ENCODE data around the gene NECAB3. TPM values are rescaled to one million over a fixed set of nuclear protein-coding genes. Genes with fewer than 3 reads are reported as not detected.
"Not testable (repeated sequence)": the region's sequence is repeated elsewhere in the genome, so short reads cannot be mapped to it uniquely, and the experiment has no call there.

NECAB3 gene
- total RNA-seq, 3 donors from 2014 or later, result 8.0 to 11.8 (median 9.7) TPM

DNA sequence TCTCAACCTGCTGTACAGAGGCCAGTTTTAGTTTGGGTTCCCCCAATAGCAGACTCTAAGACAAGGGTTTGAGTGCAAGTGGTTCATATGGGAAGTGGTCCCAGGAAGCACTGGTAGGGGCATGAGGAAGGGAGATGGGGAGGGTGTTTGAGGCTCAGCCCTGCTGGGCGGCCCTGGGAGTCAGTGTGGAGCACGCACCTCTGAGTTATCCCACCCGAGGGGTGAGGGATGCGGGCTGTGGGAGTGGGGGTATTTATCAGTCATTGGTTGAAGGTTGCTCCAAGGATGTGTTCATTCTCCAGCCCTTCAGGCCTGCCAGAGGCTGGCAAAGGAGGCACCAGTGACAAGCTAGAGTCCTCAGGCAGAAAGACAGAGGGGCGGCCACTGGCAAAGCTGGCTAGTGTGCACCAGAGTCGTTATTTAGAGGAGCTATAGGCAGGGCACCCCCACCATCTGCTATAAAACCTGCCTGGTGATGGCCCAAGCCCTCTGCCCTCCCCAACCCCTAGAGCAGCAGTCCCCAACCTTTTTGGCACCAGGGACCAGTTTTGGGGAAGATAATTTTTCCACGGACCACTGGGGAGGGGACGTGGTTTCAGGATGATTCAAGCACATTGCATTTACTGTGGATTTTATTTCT, 29.4 kb upstream of the NECAB3 start:
- Mint-ChIP-seq H3K4me3 (no peak overlapping the region), H3K36me3 (ENCODE audit: insufficient read depth) (no peaks in the 10 kb centered on the region), H3K27me3 (ENCODE audit: low read depth) (no peaks in the 10 kb centered on the region), H3K9me3 (no peaks in the 10 kb centered on the region), H3K4me1 (ENCODE audit: low read depth) (no peaks in the 10 kb centered on the region)
- ATAC-seq (no peak), DNase-seq (no peak)

DNA sequence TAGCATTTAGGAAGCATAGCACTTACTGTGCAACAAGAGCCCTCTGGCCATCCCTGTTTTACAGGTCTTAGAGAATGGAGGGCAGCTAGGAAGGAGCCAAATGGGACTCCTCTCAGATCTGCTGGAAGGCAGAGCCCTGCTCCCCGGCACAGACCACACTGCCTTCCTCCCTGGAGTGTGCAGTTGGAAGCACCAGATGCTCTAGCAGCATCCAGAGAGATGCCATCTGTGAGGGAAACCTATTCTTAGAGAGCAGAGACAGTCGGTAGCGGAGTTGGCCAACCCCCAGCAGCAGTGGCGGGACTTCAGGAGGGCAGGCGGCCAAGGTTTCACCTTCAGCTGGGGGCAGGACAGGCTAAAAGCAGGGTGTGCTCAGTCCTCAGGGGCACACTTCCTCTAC, 28.6 kb upstream of the NECAB3 start:
- Mint-ChIP-seq H3K27me3 (ENCODE audit: low read depth) (no peaks in the 10 kb centered on the region), H3K9me3 (no peaks in the 10 kb centered on the region), H3K4me3 (no peak overlapping the region), H3K4me1 (ENCODE audit: low read depth) (no peaks in the 10 kb centered on the region), H3K36me3 (ENCODE audit: insufficient read depth) (no peaks in the 10 kb centered on the region)
- DNase-seq (no peak), ATAC-seq (no peak)

DNA sequence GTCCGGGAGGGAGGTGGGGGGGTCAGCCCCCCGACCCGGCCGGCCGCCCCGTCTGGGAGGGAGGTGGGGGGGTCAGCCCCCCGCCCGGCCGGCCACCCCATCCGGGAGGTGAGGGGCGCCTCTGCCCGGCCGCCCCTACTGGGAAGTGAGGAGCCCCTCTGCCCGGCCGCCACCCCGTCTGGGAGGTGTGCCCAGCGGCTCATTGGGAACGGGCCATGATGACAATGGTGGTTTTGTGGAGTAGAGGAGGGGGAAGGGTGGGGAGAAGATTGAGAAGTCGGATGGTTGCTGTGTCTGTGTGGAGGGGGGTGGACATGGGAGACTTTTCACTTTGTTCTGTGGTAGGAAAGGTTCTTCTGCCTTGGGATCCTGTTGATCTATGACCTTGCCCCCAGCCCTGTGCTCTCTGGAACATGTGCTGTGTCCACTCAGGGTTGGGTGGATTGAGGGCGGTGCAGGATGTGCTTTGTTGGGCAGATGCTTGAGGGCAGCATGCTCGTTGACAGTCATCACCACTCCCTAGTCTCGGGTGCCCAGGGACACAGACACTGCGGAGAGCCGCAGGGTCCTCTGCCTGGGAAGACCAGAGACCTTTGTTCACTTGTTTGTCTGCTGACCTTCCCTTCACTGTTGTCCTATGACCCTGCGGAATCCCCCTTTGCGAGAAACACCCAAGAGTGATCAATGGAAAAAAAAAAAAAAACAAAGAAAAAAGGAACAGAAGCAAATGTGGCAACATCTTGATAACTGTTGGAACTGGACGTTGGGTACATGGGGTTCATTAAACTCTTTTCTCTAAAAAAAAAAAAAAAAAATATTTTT, 27.6 kb upstream of the NECAB3 start:
- no peak for DNase-seq
- H3K9me3 Mint-ChIP-seq, result no peaks in the 10 kb centered on the region
- H3K36me3 Mint-ChIP-seq (ENCODE audit: insufficient read depth), result no peaks in the 10 kb centered on the region
- no peak for ATAC-seq
- no peaks in the 10 kb centered on the region for H3K4me1 Mint-ChIP-seq (ENCODE audit: low read depth)
- no peaks in the 10 kb centered on the region for H3K27me3 Mint-ChIP-seq (ENCODE audit: low read depth)
- no peak overlapping the region for H3K4me3 Mint-ChIP-seq

DNA sequence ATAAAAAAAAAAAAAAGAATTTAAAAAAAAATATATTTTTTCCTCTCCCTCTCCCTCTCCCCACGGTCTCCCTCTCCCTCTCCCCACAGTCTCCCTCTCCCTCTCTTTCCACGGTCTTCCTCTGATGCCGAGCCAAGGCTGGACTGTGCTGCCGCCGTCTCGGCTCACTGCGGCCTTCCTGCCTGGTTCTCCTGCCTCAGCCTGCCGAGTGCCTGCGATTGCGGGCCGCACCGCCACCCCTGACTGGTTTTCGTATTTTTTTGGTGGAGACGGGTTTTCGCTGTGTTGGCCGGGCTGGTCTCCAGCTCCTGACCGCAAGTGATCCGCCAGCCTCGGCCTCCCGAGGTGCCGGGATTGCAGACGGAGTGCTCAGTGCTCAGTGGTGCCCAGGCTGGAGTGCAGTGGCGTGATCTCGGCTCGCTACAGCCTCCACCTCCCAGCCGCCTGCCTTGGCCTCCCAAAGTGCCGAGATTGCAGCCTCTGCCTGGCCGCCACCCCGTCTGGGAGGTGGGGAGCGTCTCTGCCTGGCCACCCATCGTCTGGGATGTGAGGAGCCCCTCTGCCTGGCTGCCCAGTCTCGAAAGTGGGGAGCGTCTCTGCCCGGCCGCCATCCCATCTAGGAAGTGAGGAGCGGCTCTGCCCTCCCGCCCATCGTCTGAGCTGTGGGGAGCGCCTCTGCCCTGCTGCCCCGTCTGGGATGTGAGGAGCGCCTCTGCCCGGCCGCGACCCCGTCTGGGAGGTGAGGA, 26.6 kb upstream of the NECAB3 start:
- not testable (repeated sequence) for H3K4me3 Mint-ChIP-seq; H3K27me3 Mint-ChIP-seq (ENCODE audit: low read depth); H3K36me3 Mint-ChIP-seq (ENCODE audit: insufficient read depth); H3K4me1 Mint-ChIP-seq (ENCODE audit: low read depth); ATAC-seq; H3K9me3 Mint-ChIP-seq; DNase-seq

DNA sequence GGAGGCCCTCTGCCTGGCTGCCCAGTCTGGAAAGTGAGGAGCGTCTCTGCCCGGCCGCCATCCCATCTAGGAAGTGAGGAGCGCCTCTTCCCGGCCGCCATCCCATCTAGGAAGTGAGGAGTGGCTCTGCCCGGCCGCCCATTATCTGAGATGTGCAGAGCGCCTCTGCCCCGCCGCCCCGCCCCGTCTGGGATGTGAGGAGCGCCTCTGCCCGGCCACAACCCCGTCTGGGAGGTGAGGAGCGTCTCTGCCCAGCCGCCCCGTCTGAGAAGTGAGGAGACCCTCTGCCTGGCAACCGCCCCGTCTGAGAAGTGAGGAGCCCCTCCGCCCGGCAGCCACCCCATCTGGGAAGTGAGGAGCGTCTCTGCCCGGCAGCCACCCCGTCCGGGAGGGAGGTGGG, 24.7 kb upstream of the NECAB3 start:
- H3K27me3 Mint-ChIP-seq (ENCODE audit: low read depth); H3K4me3 Mint-ChIP-seq; DNase-seq; H3K9me3 Mint-ChIP-seq; ATAC-seq; H3K36me3 Mint-ChIP-seq (ENCODE audit: insufficient read depth); H3K4me1 Mint-ChIP-seq (ENCODE audit: low read depth): not testable (repeated sequence)

DNA sequence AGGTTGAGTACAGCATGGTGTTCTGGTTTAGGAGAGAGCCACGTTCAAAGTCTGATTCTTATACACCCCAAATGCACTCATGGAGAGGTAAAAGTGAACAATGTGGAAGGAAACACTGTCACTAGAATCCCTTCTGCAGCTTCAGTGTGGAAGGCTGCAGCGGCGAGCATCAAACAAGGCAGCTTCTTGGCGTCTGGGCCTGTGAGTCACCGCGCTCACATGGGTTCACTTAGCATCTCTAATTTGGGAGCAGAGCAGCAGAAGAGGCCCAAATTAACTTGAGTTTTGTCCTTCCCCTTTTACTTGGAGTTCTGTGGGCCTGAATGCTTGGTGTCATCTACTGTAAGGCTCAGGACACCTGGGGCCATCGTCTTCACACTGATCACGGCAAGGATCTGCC, 22.9 kb upstream of the NECAB3 start:
- H3K4me1 Mint-ChIP-seq (ENCODE audit: low read depth), result no peaks in the 10 kb centered on the region
- H3K4me3 Mint-ChIP-seq, result no peak overlapping the region
- no peaks in the 10 kb centered on the region for H3K27me3 Mint-ChIP-seq (ENCODE audit: low read depth)
- DNase-seq, result no peak
- H3K9me3 Mint-ChIP-seq, result no peaks in the 10 kb centered on the region
- ATAC-seq, result no peak
- H3K36me3 Mint-ChIP-seq (ENCODE audit: insufficient read depth), result no peaks in the 10 kb centered on the region

DNA sequence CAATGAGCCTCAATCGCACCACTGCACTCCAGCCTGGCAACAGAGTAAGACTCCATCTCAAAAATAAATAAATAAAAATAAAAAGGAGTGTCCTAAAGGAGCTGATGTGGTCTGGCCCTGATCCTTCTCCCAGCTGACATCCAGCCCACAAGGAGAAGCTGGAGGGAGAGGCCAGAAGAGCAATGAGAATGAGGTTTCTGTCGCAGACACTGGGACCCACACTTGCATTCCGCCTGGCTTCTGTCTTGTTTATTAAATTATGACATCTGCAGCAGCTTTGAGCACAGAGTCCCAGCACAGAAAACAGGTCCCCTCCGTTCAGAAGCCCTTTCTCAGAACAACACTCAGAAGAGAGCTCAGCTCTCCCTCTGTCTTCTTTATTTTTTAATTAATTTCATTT, 22.2 kb upstream of the NECAB3 start:
- no peaks in the 10 kb centered on the region for H3K4me1 Mint-ChIP-seq (ENCODE audit: low read depth)
- H3K4me3 Mint-ChIP-seq, result no peak overlapping the region
- no peak for DNase-seq
- H3K36me3 Mint-ChIP-seq (ENCODE audit: insufficient read depth), result no peaks in the 10 kb centered on the region
- no peak for ATAC-seq
- no peaks in the 10 kb centered on the region for H3K9me3 Mint-ChIP-seq
- no peaks in the 10 kb centered on the region for H3K27me3 Mint-ChIP-seq (ENCODE audit: low read depth)

DNA sequence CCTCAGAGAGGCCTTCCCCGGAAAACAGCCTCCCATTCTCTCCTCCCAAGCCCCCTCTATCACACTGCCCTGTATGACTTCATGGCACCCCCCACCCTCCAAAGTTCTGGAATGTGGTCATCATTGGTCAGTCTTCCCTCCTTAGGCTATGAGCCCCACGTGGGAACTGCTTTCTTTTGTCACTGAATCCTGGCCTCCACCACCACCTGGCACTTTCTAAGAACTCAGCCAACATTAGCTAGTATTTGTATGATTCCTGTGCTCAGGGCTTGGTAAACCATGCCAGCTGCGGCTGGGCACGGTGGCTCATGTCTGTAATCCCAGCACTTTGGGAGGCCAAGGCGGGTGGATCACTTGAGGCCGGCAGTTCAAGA, 20.4 kb upstream of the NECAB3 start:
- DNase-seq (no peak), ATAC-seq (no peak)
- Mint-ChIP-seq H3K9me3 (no peaks in the 10 kb centered on the region), H3K27me3 (ENCODE audit: low read depth) (no peaks in the 10 kb centered on the region), H3K36me3 (ENCODE audit: insufficient read depth) (no peaks in the 10 kb centered on the region), H3K4me3 (no peak overlapping the region), H3K4me1 (ENCODE audit: low read depth) (peaks cover 7% of the 10 kb centered on the region)

DNA sequence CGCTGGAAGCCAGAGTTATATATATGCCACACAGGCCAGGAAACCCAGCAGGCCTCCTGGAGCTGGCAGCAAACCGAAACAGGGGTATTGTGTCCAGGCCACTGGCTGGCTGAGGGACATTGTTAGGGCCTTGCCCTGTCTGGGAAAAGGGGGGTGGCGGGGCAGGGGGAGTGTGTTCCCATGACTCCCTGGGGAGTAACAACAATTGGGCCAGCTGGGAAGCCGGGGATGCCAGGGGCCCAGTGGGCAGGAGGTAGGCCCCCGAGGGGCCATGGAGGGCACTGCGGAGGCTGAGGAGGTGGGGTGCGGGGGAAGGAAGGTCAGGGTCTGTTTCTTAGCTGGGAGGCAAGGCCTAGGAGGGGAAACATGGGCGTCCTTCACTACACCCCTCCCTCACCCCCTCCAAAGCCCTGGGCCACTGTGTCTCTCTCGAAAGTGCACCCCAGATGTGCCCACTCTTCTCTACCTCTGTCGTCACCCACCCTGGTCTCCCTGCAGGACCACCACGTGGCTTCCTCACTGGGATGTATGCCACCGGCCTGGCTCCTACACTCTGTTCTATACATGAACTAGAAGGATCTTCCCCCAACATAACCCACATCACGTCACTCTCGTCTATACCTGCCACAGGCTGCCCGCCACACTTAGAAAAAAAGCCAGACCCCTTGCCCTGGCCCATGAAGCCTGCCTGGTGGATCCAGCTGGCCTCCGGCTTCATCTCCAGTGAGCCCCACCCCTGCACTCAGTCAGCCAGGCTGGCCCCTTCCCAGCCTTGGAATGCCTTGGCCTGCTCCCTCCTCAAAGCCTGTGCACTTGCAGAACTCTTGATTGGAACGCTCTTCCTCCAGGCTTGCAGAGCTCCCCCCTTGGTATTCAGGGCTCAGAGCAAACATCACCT, 19.8 kb upstream of the NECAB3 start:
- no peaks in the 10 kb centered on the region for H3K27me3 Mint-ChIP-seq (ENCODE audit: low read depth)
- H3K4me3 Mint-ChIP-seq, result no peak overlapping the region

DNA sequence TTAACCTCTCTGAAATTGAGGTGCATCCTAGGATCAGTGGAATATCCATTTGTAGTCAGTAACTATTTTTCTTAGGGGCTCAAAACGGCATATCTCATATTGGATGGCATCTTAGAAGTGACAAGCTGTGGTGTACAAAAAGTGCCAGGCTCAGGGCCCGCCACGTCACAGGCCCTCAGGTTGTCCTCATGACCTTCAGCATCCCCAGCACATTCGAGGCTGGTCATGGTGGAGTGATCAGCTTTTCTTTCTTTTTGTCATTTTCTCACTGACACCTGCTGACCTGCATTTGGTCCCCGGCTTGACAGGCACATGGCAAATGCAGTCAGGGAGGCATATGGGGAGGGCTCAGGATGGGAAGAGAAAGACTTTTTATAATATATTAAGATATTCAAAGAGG, 19.1 kb upstream of the NECAB3 start:
- H3K4me1 Mint-ChIP-seq (ENCODE audit: low read depth), result peaks cover 20% of the 10 kb centered on the region
- no peaks in the 10 kb centered on the region for H3K36me3 Mint-ChIP-seq (ENCODE audit: insufficient read depth)
- H3K4me3 Mint-ChIP-seq, result no peak overlapping the region
- no peaks in the 10 kb centered on the region for H3K9me3 Mint-ChIP-seq
- DNase-seq (no peak), ATAC-seq (no peak)
- H3K27me3 Mint-ChIP-seq (ENCODE audit: low read depth), result no peaks in the 10 kb centered on the region

More for the DNA sequence above, 19.8 kb upstream of the NECAB3 start:
- H3K4me1 Mint-ChIP-seq (ENCODE audit: low read depth), result peaks cover 13% of the 10 kb centered on the region
- ATAC-seq (no peak), DNase-seq (no peak)
- no peaks in the 10 kb centered on the region for H3K36me3 Mint-ChIP-seq (ENCODE audit: insufficient read depth)
- H3K9me3 Mint-ChIP-seq, result no peaks in the 10 kb centered on the region

DNA sequence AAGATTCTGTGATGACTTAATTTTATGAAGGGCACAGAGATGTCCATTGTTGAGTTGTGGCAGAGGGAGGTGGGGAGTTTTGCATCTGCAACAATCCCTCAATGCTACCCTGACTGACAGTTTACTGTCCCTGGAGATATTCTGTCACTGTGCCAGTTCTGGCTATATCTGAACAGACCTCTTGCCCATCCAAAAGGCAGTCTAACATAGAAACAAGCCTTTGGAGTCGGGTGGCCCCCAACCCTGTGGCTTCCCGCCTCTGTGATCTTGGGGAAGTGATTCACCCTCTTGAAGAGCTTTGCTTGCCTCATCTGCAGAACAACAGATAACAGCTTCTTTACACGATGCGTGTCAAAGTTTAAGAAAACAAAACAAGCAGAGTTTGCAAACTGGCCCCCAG, 15.7 kb upstream of the NECAB3 start:
- Mint-ChIP-seq H3K9me3 (no peaks in the 10 kb centered on the region), H3K36me3 (ENCODE audit: insufficient read depth) (no peaks in the 10 kb centered on the region), H3K4me3 (peak overlapping the region; percentile 17), H3K27me3 (ENCODE audit: low read depth) (no peaks in the 10 kb centered on the region), H3K4me1 (ENCODE audit: low read depth) (peaks cover 36% of the 10 kb centered on the region)
- ATAC-seq (peak; percentile 16 to 18), DNase-seq (peak; percentile 47)

DNA sequence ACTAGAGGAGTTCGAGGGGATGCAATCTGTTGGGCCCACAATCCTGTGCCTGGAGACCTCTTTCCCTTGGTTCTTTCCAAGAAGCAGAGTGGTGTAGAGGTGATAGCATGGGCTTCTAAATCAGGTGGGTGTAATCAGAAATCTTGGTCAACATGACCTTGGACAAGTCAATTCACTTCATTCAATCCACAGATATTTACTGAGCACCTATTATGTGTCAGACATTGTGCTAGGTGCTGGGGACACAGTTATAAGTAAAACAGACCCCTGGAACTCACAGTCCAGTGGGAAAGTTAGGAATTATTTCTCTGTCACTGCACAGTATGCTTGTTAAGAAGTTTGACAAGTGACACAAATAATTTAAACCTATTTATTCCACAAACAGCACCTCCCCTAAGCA, 15.3 kb upstream of the NECAB3 start:
- ATAC-seq, result no peak
- no peak overlapping the region for H3K4me3 Mint-ChIP-seq
- no peak for DNase-seq
- H3K27me3 Mint-ChIP-seq (ENCODE audit: low read depth), result no peaks in the 10 kb centered on the region
- H3K4me1 Mint-ChIP-seq (ENCODE audit: low read depth), result peaks cover 40% of the 10 kb centered on the region
- H3K9me3 Mint-ChIP-seq, result no peaks in the 10 kb centered on the region
- H3K36me3 Mint-ChIP-seq (ENCODE audit: insufficient read depth), result no peaks in the 10 kb centered on the region

DNA sequence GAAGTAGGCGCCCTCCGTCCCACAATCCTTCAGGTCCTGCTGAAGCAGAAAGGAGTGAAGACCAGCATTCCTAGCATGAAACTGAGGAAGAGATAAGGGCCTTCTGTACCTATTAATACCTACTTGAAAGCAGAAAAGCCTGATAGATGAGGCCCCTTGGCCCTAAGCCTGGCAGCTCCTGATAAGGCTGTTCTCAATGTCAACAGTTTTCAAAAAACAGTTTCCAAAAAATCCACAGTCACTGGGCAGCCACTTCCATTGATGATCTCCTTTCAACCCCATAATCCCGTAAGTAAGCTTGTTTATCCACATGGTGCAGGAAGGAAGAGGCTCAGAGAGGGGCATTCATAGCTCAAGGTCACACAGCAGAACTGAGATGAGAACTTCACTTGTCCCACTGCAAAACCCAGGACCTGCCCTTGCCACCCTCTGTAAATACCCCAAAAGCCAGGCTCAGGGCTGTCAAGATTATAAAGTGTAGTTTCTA, 14.8 kb upstream of the NECAB3 start:
- Mint-ChIP-seq H3K4me3 (no peak overlapping the region), H3K4me1 (ENCODE audit: low read depth) (peaks cover 40% of the 10 kb centered on the region), H3K36me3 (ENCODE audit: insufficient read depth) (no peaks in the 10 kb centered on the region), H3K27me3 (ENCODE audit: low read depth) (no peaks in the 10 kb centered on the region), H3K9me3 (no peaks in the 10 kb centered on the region)
- DNase-seq (no peak), ATAC-seq (no peak)

Measured in activated T-cell treated with anti-CD3 and anti-CD28 coated beads, Interleukin-2, amount 50 U/mL, for 4 hours (primary cell).